HCT116 (cell line): Measurements from ENCODE around the gene DOCK1. TPM values are rescaled to one million over a fixed set of nuclear protein-coding genes. Genes with fewer than 3 reads are reported as not detected.

Experiments
- ATAC-seq: fragments of 200-7000 bp; cut with Tn5 transposase; 2 replicates; pipeline ENCODE4 v1.9.1; 2020; ENCODE audit warnings: mild to moderate bottlenecking, moderate library complexity
- BruUV-seq: library from RNA; stranded (reverse); fragments of 400-500 nt; replicated peaks from 2 replicates; lab custom pipeline; 2021; lab: Mats Ljungman, UMichigan
- CTCF ChIA-PET: fragments of 300-600 bp; sonication (Branson Sonifier 250); formaldehyde crosslinking; loops from one replicate; lab custom pipeline; 2021; ENCODE audit warnings: antibody characterized with exemption; lab: Charles Lee
- POLR2A ChIA-PET: fragments of 300-600, 350-600 bp; sonication (Branson Sonifier 250); formaldehyde crosslinking; loops from one replicate; lab custom pipeline; 2021; ENCODE audit warnings: antibody characterized with exemption; lab: Charles Lee
- RAD21 ChIA-PET, 2 experiments: fragments of 300-600 bp; sonication (Branson Sonifier 250); formaldehyde crosslinking; loops; one replicate each; lab custom pipeline; 2023; ENCODE audit warnings: low total read pairs in 2 of 2; ENCODE audit not compliant: uncharacterized antibody in 2 of 2, unreplicated experiment in 2 of 2, low non-redundant PET in 1 of 2; lab: Charles Lee
- DNase-seq: peaks from one replicate; pipeline ENCODE4 v3.0.0-alpha.2; 2010; ENCODE audit warnings: low read depth, low spot score
- H2AFZ ChIP-seq: fragments of 200-600 bp; shearing (Covaris generic), sonication (generic); 2 replicates; pipeline ENCODE4 v1.6.1; 2017; ENCODE audit warnings: low read depth, mixed run types, mixed read lengths, antibody characterized with exemption, low read length; ENCODE audit not compliant: poor library complexity, severe bottlenecking
- H3K27ac ChIP-seq: 2 replicates; pipeline ENCODE4 v1.5.1; 2012; ENCODE audit warnings: low read depth, low read length
- H3K27me3 ChIP-seq: fragments of 200-600 bp; sonication (generic); 2 replicates; pipeline ENCODE4 v1.6.1; 2016; ENCODE audit warnings: mixed run types, low read length, mixed read lengths; ENCODE audit not compliant: insufficient read depth
- H3K36me3 ChIP-seq, 2 experiments: fragments of 200-500 bp in 1 of 2; fragments of 200-600 bp in 1 of 2; sonication (Bioruptor generic) in 1 of 2; sonication (generic) in 1 of 2; 2 replicates each; pipeline versions ENCODE4 v1.5.1 to v1.6.1; 2014 to 2016; ENCODE audit warnings: low read length in 2 of 2, inconsistent platforms in 1 of 2, mixed read lengths in 1 of 2, mixed run types in 1 of 2; ENCODE audit not compliant: insufficient read depth in 2 of 2, control insufficient read depth in 1 of 2
- H3K4me1 ChIP-seq, 2 experiments: fragments of 200-600 bp in 1 of 2; sonication (generic) in 1 of 2; 2 replicates each; pipeline versions ENCODE4 v1.5.1 to v1.6.1; 2012 to 2017; ENCODE audit warnings: low read length in 2 of 2, inconsistent platforms in 1 of 2, mild to moderate bottlenecking in 1 of 2, mixed read lengths in 1 of 2, mixed run types in 1 of 2, moderate library complexity in 1 of 2; ENCODE audit not compliant: insufficient read depth in 2 of 2, control insufficient read depth in 1 of 2
- H3K4me2 ChIP-seq: fragments of 200-600 bp; sonication (generic); 2 replicates; pipeline ENCODE4 v1.6.1; 2017; ENCODE audit warnings: mixed run types, low read length, mixed read lengths
- H3K4me3 ChIP-seq, 2 experiments: fragments of 200-600 bp in 1 of 2; sonication (generic) in 1 of 2; replicated peaks in 1 of 2; 2 replicates each; pipeline ENCODE4 v1.5.1; 2011 to 2016; ENCODE audit warnings: low read length in 2 of 2, control low read depth in 1 of 2, low read depth in 1 of 2, mild to moderate bottlenecking in 1 of 2, mixed read lengths in 1 of 2, mixed run types in 1 of 2
- H3K79me2 ChIP-seq: fragments of 200-600 bp; sonication (generic); 2 replicates; pipeline ENCODE4 v1.6.1; 2017; ENCODE audit warnings: mild to moderate bottlenecking, mixed run types, low read length, moderate library complexity, mixed read lengths; ENCODE audit not compliant: insufficient read depth
- H3K9ac ChIP-seq: fragments of 200-600 bp; sonication (generic); 2 replicates; pipeline ENCODE4 v1.6.1; 2016; ENCODE audit warnings: low read length, mixed read lengths
- H3K9me2 ChIP-seq: fragments of 200-600 bp; sonication (generic), shearing (Covaris generic); 2 replicates; pipeline ENCODE4 v1.6.1; 2017; ENCODE audit warnings: mixed run types, mild to moderate bottlenecking, moderate library complexity; ENCODE audit not compliant: insufficient read depth
- H3K9me3 ChIP-seq, 2 experiments: fragments of 200-500 bp in 1 of 2; fragments of 200-600 bp in 1 of 2; sonication (Bioruptor generic) in 1 of 2; sonication (generic) in 1 of 2; 2 replicates each; pipeline ENCODE4 v1.6.1; 2014 to 2017; ENCODE audit warnings: low read length in 2 of 2, mixed read lengths in 2 of 2, inconsistent platforms in 1 of 2, low read depth in 1 of 2, mild to moderate bottlenecking in 1 of 2, mixed run types in 1 of 2, moderate library complexity in 1 of 2; ENCODE audit not compliant: control insufficient read depth in 1 of 2, insufficient read depth in 1 of 2
- H4K20me1 ChIP-seq: fragments of 200-600 bp; sonication (generic), shearing (Covaris generic); 2 replicates; pipeline ENCODE4 v1.6.1; 2017; ENCODE audit warnings: mixed run types, mild to moderate bottlenecking, moderate library complexity; ENCODE audit not compliant: insufficient read depth
- CBX3 ChIP-seq: IDR thresholded peaks from 2 replicates; pipeline ENCODE4 v1.6.1; 2012; ENCODE audit warnings: low read depth
- CEBPB ChIP-seq: IDR thresholded peaks from 2 replicates; pipeline ENCODE4 v1.6.1; 2012; ENCODE audit warnings: low read depth
- EGR1 ChIP-seq: IDR thresholded peaks from 2 replicates; pipeline ENCODE4 v1.6.1; 2012; ENCODE audit warnings: low read depth
- EZH2 ChIP-seq: fragments of 200-600 bp; sonication (generic); IDR thresholded peaks from 2 replicates; pipeline ENCODE4 v1.6.1; 2017; ENCODE audit warnings: antibody characterized with exemption, mixed run types
- FOSL1 ChIP-seq: IDR thresholded peaks from 2 replicates; pipeline ENCODE4 v1.6.1; 2012; ENCODE audit warnings: low read depth
- JUND ChIP-seq: IDR thresholded peaks from 2 replicates; pipeline ENCODE4 v1.6.1; 2012
- POLR2A ChIP-seq: IDR thresholded peaks from 2 replicates; pipeline ENCODE4 v1.7.0; 2011; ENCODE audit warnings: borderline replicate concordance; ENCODE audit not compliant: insufficient read depth, insufficient read length; ENCODE audit errors: extremely low read depth
- POLR2AphosphoS5 ChIP-seq: IDR thresholded peaks from 2 replicates; pipeline ENCODE4 v1.6.1; 2011; ENCODE audit warnings: mild to moderate bottlenecking, low read depth, low read length, moderate library complexity
- RAD21 ChIP-seq: IDR thresholded peaks from 2 replicates; pipeline ENCODE4 v1.6.1; 2012; ENCODE audit warnings: low read depth, mild to moderate bottlenecking
- YY1 ChIP-seq: IDR thresholded peaks from 2 replicates; pipeline ENCODE4 v1.6.1; 2011; ENCODE audit warnings: low read length, low read depth, moderate library complexity, mild to moderate bottlenecking; ENCODE audit not compliant: insufficient replicate concordance; ENCODE audit errors: extremely low read depth
- ZFX ChIP-seq: fragments of 450-650 bp; IDR thresholded peaks from 2 replicates; pipeline ENCODE4 v1.6.1; 2017
- ZNF274 ChIP-seq: fragments of 200-500 bp; sonication (Bioruptor generic); IDR thresholded peaks from 2 replicates; pipeline ENCODE4 v1.6.1; 2014; ENCODE audit warnings: mild to moderate bottlenecking, low read depth, low read length, inconsistent platforms
- intact Hi-C: fragments of 100-400 bp; cut with micrococcal nuclease; formaldehyde crosslinking; loops from 2 replicates; pipeline ENCODE4 v1.10.0; 2022
- total RNA-seq: library from RNA; stranded (reverse); gene quantifications from one replicate; pipeline ENCODE4 v1.2.1, GENCODE V29; 2021; ENCODE audit not compliant: unreplicated experiment
- TF ChIP-seq, protein P1 (sequence below), 3 experiments: fragments of 200-600 bp in 1 of 3; sonication (generic) in 1 of 3; IDR thresholded peaks in 2 of 3; conservative IDR thresholded peaks in 1 of 3; 2 replicates each; pipeline ENCODE4 v1.5.1; 2012 to 2017; ENCODE audit warnings: low read depth in 2 of 3, low read length in 2 of 3, antibody characterized with exemption in 1 of 3, borderline replicate concordance in 1 of 3, control low read depth in 1 of 3, mild to moderate bottlenecking in 1 of 3, mixed read lengths in 1 of 3, mixed run types in 1 of 3, moderate library complexity in 1 of 3; ENCODE audit not compliant: insufficient read depth in 1 of 3
- TF ChIP-seq, protein P2 (sequence below): IDR thresholded peaks from 2 replicates; pipeline ENCODE4 v1.6.1; 2012; ENCODE audit warnings: low read depth
- TF ChIP-seq, protein P3 (sequence below): IDR thresholded peaks from 2 replicates; pipeline ENCODE4 v1.6.1; 2011; ENCODE audit warnings: mild to moderate bottlenecking, low read length, moderate library complexity; ENCODE audit not compliant: insufficient replicate concordance; ENCODE audit errors: extremely low read depth

DOCK1 gene
- total RNA-seq, 1 experiment from 2014 or later: 46.5 TPM

DNA sequence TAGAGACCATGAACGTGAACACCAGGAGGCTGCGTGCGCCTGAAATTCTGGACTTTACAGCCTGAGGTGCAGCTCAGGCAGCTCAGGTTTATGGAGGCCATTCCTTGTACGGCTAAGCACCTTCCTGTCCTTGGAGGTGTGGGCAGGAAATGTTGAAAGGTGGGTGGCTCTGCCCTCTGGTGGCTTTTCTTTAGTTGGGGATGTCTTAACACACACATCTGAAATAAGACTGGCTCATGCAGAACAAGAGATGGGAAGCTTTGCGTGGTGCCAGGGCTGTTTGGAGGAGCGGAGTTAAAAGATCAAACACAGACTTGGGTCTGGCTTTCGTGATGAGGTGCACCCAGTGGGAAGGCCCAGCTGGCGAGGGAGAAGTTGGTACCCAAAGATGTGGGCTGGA is 64.1 kb downstream of the DOCK1 start:
- ChIA-PET RAD21 (no interaction called here), POLR2A (no interaction called here), CTCF (no interaction called here)
- no peaks in the 10 kb centered on the region for H3K9me3 ChIP-seq
- H3K36me3 ChIP-seq: no peaks in the 10 kb centered on the region
- peaks cover 12% of the 10 kb centered on the region; the same call in 1 of the 2 replicates for H3K79me2 ChIP-seq
- intact Hi-C loops: no loop called here
- H4K20me1 ChIP-seq: no peaks in the 10 kb centered on the region
- no peaks in the 10 kb centered on the region for H3K9me2 ChIP-seq
- no peak overlapping the region for H3K27ac ChIP-seq
- no peak overlapping the region for H2AFZ ChIP-seq
- no peaks in the 10 kb centered on the region for H3K4me1 ChIP-seq
- H3K4me3 ChIP-seq: no peak overlapping the region
- no peaks in the 10 kb centered on the region for H3K27me3 ChIP-seq
- no peak for TF ChIP-seq ZNF274
- TF ChIP-seq, protein P1, sequence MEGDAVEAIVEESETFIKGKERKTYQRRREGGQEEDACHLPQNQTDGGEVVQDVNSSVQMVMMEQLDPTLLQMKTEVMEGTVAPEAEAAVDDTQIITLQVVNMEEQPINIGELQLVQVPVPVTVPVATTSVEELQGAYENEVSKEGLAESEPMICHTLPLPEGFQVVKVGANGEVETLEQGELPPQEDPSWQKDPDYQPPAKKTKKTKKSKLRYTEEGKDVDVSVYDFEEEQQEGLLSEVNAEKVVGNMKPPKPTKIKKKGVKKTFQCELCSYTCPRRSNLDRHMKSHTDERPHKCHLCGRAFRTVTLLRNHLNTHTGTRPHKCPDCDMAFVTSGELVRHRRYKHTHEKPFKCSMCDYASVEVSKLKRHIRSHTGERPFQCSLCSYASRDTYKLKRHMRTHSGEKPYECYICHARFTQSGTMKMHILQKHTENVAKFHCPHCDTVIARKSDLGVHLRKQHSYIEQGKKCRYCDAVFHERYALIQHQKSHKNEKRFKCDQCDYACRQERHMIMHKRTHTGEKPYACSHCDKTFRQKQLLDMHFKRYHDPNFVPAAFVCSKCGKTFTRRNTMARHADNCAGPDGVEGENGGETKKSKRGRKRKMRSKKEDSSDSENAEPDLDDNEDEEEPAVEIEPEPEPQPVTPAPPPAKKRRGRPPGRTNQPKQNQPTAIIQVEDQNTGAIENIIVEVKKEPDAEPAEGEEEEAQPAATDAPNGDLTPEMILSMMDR (IDR thresholded peaks at IDR 0.05 in 2 of 3, conservative IDR thresholded peaks at IDR 0.05 in 1 of 3; ENCODE audit: borderline replicate concordance in 1 of 3, insufficient read depth in 1 of 3, low read depth in 2 of 3, low read length in 2 of 3): peak in 2 of 3 experiments; percentile 24 to 43; a peak in 4 of 6 replicates
- no peak for TF ChIP-seq CBX3
- no peak for TF ChIP-seq ZFX
- no peak for TF ChIP-seq EGR1
- no peak for TF ChIP-seq EZH2
- TF ChIP-seq POLR2AphosphoS5: no peak
- TF ChIP-seq, protein P2, sequence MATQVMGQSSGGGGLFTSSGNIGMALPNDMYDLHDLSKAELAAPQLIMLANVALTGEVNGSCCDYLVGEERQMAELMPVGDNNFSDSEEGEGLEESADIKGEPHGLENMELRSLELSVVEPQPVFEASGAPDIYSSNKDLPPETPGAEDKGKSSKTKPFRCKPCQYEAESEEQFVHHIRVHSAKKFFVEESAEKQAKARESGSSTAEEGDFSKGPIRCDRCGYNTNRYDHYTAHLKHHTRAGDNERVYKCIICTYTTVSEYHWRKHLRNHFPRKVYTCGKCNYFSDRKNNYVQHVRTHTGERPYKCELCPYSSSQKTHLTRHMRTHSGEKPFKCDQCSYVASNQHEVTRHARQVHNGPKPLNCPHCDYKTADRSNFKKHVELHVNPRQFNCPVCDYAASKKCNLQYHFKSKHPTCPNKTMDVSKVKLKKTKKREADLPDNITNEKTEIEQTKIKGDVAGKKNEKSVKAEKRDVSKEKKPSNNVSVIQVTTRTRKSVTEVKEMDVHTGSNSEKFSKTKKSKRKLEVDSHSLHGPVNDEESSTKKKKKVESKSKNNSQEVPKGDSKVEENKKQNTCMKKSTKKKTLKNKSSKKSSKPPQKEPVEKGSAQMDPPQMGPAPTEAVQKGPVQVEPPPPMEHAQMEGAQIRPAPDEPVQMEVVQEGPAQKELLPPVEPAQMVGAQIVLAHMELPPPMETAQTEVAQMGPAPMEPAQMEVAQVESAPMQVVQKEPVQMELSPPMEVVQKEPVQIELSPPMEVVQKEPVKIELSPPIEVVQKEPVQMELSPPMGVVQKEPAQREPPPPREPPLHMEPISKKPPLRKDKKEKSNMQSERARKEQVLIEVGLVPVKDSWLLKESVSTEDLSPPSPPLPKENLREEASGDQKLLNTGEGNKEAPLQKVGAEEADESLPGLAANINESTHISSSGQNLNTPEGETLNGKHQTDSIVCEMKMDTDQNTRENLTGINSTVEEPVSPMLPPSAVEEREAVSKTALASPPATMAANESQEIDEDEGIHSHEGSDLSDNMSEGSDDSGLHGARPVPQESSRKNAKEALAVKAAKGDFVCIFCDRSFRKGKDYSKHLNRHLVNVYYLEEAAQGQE: no peak
- peak; percentile 55 for TF ChIP-seq RAD21
- TF ChIP-seq CEBPB: no peak
- TF ChIP-seq POLR2A: no peak
- TF ChIP-seq JUND: no peak
- TF ChIP-seq FOSL1: no peak
- TF ChIP-seq YY1: no peak
- TF ChIP-seq, protein P3, sequence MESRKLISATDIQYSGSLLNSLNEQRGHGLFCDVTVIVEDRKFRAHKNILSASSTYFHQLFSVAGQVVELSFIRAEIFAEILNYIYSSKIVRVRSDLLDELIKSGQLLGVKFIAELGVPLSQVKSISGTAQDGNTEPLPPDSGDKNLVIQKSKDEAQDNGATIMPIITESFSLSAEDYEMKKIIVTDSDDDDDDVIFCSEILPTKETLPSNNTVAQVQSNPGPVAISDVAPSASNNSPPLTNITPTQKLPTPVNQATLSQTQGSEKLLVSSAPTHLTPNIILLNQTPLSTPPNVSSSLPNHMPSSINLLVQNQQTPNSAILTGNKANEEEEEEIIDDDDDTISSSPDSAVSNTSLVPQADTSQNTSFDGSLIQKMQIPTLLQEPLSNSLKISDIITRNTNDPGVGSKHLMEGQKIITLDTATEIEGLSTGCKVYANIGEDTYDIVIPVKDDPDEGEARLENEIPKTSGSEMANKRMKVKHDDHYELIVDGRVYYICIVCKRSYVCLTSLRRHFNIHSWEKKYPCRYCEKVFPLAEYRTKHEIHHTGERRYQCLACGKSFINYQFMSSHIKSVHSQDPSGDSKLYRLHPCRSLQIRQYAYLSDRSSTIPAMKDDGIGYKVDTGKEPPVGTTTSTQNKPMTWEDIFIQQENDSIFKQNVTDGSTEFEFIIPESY: no peak
- H3K9ac ChIP-seq: no peak overlapping the region
- no peak overlapping the region for H3K4me2 ChIP-seq
- ATAC-seq (peak; percentile 80), DNase-seq (peak; percentile 8)
- BruUV-seq: no TSS peak
